Neutrophil (primary cell): ENCODE results near the gene PANK1.

ENCODE experiments used
- H3K27ac ChIP-seq: fragments of 200-600 bp; sonication (generic); 2 replicates; pipeline ENCODE4 v1.5.1; 2016; ENCODE audit warnings: mild to moderate bottlenecking, moderate library complexity
- H3K27me3 ChIP-seq: fragments of 200-600 bp; sonication (generic); 2 replicates; pipeline ENCODE4 v1.6.0; 2016; ENCODE audit warnings: mild to moderate bottlenecking
- H3K36me3 ChIP-seq: fragments of 200-600 bp; sonication (generic); 2 replicates; pipeline ENCODE4 v1.5.1; 2017
- H3K4me1 ChIP-seq, 2 experiments: fragments of 200-600 bp in 1 of 2; sonication (generic) in 1 of 2; 1 replicate in 1 of 2; 2 replicates in 1 of 2; pipeline versions ENCODE4 v1.5.1 to v1.6.1; 2013 to 2016; ENCODE audit warnings: low read depth in 1 of 2, low read length in 1 of 2, mild to moderate bottlenecking in 1 of 2, moderate library complexity in 1 of 2; ENCODE audit not compliant: control insufficient read depth in 1 of 2, insufficient read depth in 1 of 2
- H3K4me3 ChIP-seq, 2 experiments: fragments of 200-600 bp in 1 of 2; sonication (generic) in 1 of 2; 1 replicate in 1 of 2; 2 replicates in 1 of 2; pipeline ENCODE4 v1.5.1; 2013 to 2016; ENCODE audit warnings: low read depth in 1 of 2, low read length in 1 of 2, mild to moderate bottlenecking in 1 of 2, moderate library complexity in 1 of 2
- H3K9me3 ChIP-seq: fragments of 200-600 bp; sonication (generic); 2 replicates; pipeline ENCODE4 v1.5.1; 2016
- TF ChIP-seq, protein P1 (sequence below): fragments of 200-600 bp; sonication (generic); IDR thresholded peaks from 2 replicates; pipeline ENCODE4 v1.5.1; 2016; ENCODE audit warnings: antibody characterized with exemption

The PANK1 gene

DNA sequence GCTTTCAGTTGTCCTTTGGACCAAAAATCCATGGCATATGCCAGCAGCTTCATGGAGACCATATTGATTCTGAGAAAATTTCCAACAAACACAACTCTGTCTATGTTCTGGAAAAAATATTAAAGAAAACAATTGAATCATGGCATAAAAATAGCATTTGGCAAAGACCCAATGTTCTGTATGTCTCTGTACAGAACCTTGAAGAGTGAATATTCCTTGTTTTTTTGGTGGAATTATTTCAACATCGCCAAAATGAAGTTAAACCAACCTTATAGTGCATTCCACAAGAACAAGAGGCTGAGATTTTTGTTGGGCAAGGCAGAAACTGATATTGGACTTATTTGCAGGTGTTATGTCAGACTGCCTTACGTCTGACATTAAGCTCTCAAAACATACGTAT lies 56.4 kb downstream of the PANK1 start:
- Histone ChIP-seq H3K27ac (no peak overlapping the region), H3K9me3 (no peaks in the 10 kb centered on the region), H3K27me3 (no peaks in the 10 kb centered on the region), H3K4me3 (no peak overlapping the region), H3K36me3 (no peaks in the 10 kb centered on the region), H3K4me1 (no peaks in the 10 kb centered on the region)
- TF ChIP-seq, protein P1, sequence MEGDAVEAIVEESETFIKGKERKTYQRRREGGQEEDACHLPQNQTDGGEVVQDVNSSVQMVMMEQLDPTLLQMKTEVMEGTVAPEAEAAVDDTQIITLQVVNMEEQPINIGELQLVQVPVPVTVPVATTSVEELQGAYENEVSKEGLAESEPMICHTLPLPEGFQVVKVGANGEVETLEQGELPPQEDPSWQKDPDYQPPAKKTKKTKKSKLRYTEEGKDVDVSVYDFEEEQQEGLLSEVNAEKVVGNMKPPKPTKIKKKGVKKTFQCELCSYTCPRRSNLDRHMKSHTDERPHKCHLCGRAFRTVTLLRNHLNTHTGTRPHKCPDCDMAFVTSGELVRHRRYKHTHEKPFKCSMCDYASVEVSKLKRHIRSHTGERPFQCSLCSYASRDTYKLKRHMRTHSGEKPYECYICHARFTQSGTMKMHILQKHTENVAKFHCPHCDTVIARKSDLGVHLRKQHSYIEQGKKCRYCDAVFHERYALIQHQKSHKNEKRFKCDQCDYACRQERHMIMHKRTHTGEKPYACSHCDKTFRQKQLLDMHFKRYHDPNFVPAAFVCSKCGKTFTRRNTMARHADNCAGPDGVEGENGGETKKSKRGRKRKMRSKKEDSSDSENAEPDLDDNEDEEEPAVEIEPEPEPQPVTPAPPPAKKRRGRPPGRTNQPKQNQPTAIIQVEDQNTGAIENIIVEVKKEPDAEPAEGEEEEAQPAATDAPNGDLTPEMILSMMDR = no peak

DNA sequence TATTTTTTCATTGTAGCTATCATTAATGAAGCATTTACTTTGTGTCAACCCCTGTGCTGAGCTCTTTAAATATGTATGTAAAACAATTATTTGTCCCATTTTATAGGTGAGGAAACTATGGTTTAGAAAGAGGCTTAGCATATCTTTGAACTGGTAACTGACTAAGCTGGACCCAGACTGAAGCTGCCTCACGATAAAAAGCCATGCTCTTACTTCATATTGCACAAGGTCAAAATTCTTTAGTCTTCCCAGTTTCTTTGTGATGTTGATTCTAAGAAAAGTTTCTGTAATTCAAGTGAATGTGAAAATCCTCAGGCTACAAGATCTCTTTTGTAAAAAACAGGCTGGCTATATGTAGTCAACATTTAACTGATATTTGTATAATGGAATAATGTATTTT lies 63.0 kb downstream of the PANK1 start:
- H3K4me3 ChIP-seq = no peak overlapping the region
- H3K27me3 ChIP-seq = no peaks in the 10 kb centered on the region
- H3K9me3 ChIP-seq = no peaks in the 10 kb centered on the region
- TF ChIP-seq, protein P1 = no peak
- no peak overlapping the region for H3K27ac ChIP-seq
- H3K4me1 ChIP-seq = no peaks in the 10 kb centered on the region
- no peaks in the 10 kb centered on the region for H3K36me3 ChIP-seq

DNA sequence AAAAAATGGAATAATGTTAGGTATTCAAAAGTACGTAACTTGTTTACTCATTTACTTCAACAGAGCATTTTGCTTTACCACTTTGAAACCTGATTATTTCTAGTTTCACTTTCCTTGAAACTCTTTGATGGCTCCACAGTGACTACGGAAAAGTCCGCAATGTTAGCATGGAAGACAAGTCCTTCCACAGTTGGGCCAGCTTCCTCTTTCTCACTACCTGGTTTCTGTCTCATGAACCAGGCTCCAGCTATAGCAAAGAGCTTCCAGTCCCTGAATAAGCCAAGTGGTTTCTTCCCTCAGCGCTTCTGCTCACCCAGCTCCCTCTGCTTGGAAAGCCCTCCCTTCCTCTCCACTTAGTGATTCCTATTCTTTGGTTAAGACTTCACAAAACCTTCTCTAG lies 64.8 kb downstream of the PANK1 start:
- no peaks in the 10 kb centered on the region for H3K4me1 ChIP-seq
- H3K27ac ChIP-seq = no peak overlapping the region
- no peaks in the 10 kb centered on the region for H3K27me3 ChIP-seq
- no peaks in the 10 kb centered on the region for H3K36me3 ChIP-seq
- TF ChIP-seq, protein P1 = no peak
- H3K9me3 ChIP-seq = no peaks in the 10 kb centered on the region
- no peak overlapping the region for H3K4me3 ChIP-seq

DNA sequence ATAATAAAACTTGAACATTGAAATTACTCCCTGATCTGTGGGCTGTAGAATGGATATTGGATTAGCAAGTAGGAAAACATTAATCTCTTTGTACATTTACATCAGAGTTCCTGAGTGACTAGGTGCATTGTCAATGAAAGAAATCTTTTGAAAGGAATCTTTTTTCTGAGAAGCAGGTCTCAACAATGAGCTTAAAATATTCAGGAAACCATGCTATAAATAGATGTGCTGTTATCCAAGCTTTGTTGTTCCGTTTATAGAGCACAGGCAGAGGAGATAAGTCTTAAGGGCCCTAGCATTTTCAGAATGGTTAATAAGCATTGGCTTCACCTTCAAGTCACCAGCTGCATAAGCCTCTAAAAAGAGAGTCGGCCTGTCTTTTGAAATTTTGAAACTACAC lies 68.3 kb downstream of the PANK1 start:
- Histone ChIP-seq H3K4me1 (no peaks in the 10 kb centered on the region), H3K27ac (no peak overlapping the region), H3K36me3 (no peaks in the 10 kb centered on the region), H3K4me3 (no peak overlapping the region), H3K27me3 (no peaks in the 10 kb centered on the region), H3K9me3 (no peaks in the 10 kb centered on the region)
- TF ChIP-seq, protein P1 = no peak

DNA sequence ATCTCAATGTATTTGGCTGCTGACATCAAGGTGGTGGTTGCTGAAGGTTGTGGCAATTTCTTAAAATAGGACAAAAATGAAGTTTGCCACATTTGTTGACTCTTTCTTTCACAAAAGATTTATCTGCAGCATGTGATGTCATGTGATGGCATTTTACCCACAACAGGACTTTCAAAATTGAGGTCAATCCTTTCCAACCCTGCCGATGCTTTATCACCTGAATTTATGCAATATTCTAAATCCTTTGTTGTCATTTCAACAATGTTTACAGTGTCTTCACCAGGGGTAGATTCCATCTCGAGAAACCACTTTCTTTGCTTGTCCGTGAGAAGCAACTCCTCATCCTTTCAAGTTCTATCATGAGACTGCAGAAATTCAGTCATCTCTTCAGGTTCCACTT lies 69.0 kb downstream of the PANK1 start:
- no peak overlapping the region for H3K4me3 ChIP-seq
- H3K9me3 ChIP-seq = no peaks in the 10 kb centered on the region
- H3K27me3 ChIP-seq = no peaks in the 10 kb centered on the region
- H3K27ac ChIP-seq = no peak overlapping the region
- no peaks in the 10 kb centered on the region for H3K36me3 ChIP-seq
- H3K4me1 ChIP-seq = no peaks in the 10 kb centered on the region
- TF ChIP-seq, protein P1 = no peak

DNA sequence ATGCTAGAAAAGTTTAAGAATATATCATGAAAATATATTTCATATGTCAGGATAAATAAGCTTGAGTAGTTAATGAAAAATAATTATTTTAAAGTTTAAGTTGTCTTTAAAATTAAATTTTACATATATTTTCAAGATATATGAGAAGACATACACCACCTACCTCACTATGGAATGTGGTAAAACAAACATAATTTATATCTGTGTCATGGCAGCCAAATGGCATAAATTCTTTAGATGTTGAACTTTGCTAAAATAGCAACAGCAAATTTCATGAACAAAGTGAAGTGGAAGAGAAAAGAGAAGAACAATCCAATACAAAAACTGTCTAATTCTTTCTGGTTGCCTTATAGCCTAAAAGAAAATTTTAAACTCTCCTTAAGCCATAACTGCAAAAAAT lies 70.0 kb downstream of the PANK1 start:
- Histone ChIP-seq H3K9me3 (no peaks in the 10 kb centered on the region), H3K27me3 (no peaks in the 10 kb centered on the region), H3K27ac (no peak overlapping the region), H3K36me3 (no peaks in the 10 kb centered on the region), H3K4me1 (no peaks in the 10 kb centered on the region), H3K4me3 (no peak overlapping the region)
- TF ChIP-seq, protein P1 = no peak
